Keratinocyte (primary cell): ENCODE data around the gene BHLHE23. TPM values are rescaled to one million over a fixed set of nuclear protein-coding genes. Genes with fewer than 3 reads are reported as not detected.
"Not testable (repeated sequence)": the region's sequence is repeated elsewhere in the genome, so short reads cannot be mapped to it uniquely, and the experiment has no call there.

Experiments used
- DNase-seq: peaks from one replicate; pipeline ENCODE4 v3.0.0-alpha.2; 2011; ENCODE audit warnings: low read depth, missing footprints, low spot score
- FAIRE-seq: peaks from 2 replicates; lab custom pipeline; 2011; peaks lifted over from hg19 to GRCh38; lab: Jason Lieb, UNC
- H2AFZ ChIP-seq: 2 replicates; pipeline ENCODE4 v1.6.0; 2012; ENCODE audit warnings: low read length, control low read depth, inconsistent platforms; ENCODE audit not compliant: control insufficient read depth
- H3K27ac ChIP-seq: 2 replicates; pipeline ENCODE4 v1.5.1; 2011; ENCODE audit warnings: low read length; ENCODE audit not compliant: control insufficient read depth, insufficient read depth
- H3K27me3 ChIP-seq: 3 replicates; pipeline ENCODE4 v1.6.0; 2011; ENCODE audit warnings: low read length; ENCODE audit not compliant: control insufficient read depth, insufficient read depth; ENCODE audit errors: extremely low read depth
- H3K36me3 ChIP-seq, 2 experiments: 2 replicates in 1 of 2; 3 replicates in 1 of 2; pipeline ENCODE4 v1.5.1; 2011; ENCODE audit warnings: low read length in 2 of 2, mild to moderate bottlenecking in 1 of 2; ENCODE audit not compliant: control insufficient read depth in 2 of 2, insufficient read depth in 2 of 2; ENCODE audit errors: extremely low read depth in 1 of 2
- H3K4me1 ChIP-seq: 3 replicates; pipeline ENCODE4 v1.5.1; 2011; ENCODE audit warnings: low read length; ENCODE audit not compliant: control insufficient read depth, insufficient read depth; ENCODE audit errors: extremely low read depth
- H3K4me2 ChIP-seq: 3 replicates; pipeline ENCODE4 v1.6.0; 2011; ENCODE audit warnings: low read depth, low read length; ENCODE audit not compliant: control insufficient read depth, insufficient read depth; ENCODE audit errors: extremely low read depth
- H3K4me3 ChIP-seq, 3 experiments: fragments of 200-600 bp in 1 of 3; sonication (generic) in 1 of 3; 2 replicates in 2 of 3; 3 replicates in 1 of 3; pipeline ENCODE4 v1.5.1; 2011 to 2016; ENCODE audit warnings: low read length in 3 of 3, mild to moderate bottlenecking in 3 of 3, control low read depth in 2 of 3, inconsistent platforms in 1 of 3, low read depth in 1 of 3, mixed read lengths in 1 of 3, mixed run types in 1 of 3, moderate library complexity in 1 of 3; ENCODE audit not compliant: control insufficient read depth in 2 of 3, insufficient read depth in 2 of 3; ENCODE audit errors: extremely low read depth in 1 of 3
- H3K79me2 ChIP-seq: 2 replicates; pipeline ENCODE4 v1.6.0; 2012; ENCODE audit warnings: low read length; ENCODE audit not compliant: control insufficient read depth, insufficient read depth
- H3K9ac ChIP-seq: 3 replicates; pipeline ENCODE4 v1.6.0; 2011; ENCODE audit warnings: low read length; ENCODE audit not compliant: control insufficient read depth, insufficient read depth; ENCODE audit errors: extremely low read depth
- H3K9me1 ChIP-seq: 3 replicates; pipeline ENCODE4 v1.6.0; 2011; ENCODE audit warnings: low read length; ENCODE audit not compliant: control insufficient read depth, insufficient read depth; ENCODE audit errors: extremely low read depth
- H3K9me3 ChIP-seq: 2 replicates; pipeline ENCODE4 v1.5.1; 2012; ENCODE audit warnings: low read depth, low read length; ENCODE audit not compliant: control insufficient read depth
- H4K20me1 ChIP-seq: 3 replicates; pipeline ENCODE4 v1.6.0; 2011; ENCODE audit warnings: low read length; ENCODE audit not compliant: control insufficient read depth, insufficient read depth; ENCODE audit errors: extremely low read depth
- CTCF ChIP-seq, 3 experiments: IDR thresholded peaks in 1 of 3; conservative IDR thresholded peaks in 1 of 3; optimal IDR thresholded peaks in 1 of 3; 2 replicates in 2 of 3; 3 replicates in 1 of 3; pipeline versions ENCODE3 to v1.5.1; 2011; ENCODE audit warnings: low read length in 3 of 3, mild to moderate bottlenecking in 3 of 3, moderate library complexity in 2 of 3, control low read depth in 1 of 3, inconsistent platforms in 1 of 3; ENCODE audit not compliant: insufficient read depth in 2 of 3; ENCODE audit errors: extremely low read depth in 1 of 3
- EZH2 ChIP-seq: IDR thresholded peaks from one replicate; pipeline ENCODE4 v1.6.1; 2012; ENCODE audit warnings: inconsistent platforms, mild to moderate bottlenecking, low read length, moderate library complexity
- dilution Hi-C: fragments of 300-500 bp; cut with MboI; formaldehyde crosslinking; loops from one replicate; pipeline ENCODE4 v1.7.0; 2020; ENCODE audit warnings: low sequenced_read_pairs; ENCODE audit not compliant: extremely low pct_ligation_motif_present
- polyA plus RNA-seq, 5 experiments: library from polyadenylated mRNA; depleted of rRNA in 3 of 5; stranded (reverse) in 3 of 5; stranded (forward) in 1 of 5; unstranded in 1 of 5; fragments of >200 nt; gene quantifications; 1 replicate in 1 of 5; 2 replicates in 3 of 5; 3 replicates in 1 of 5; pipeline versions ENCODE4 v1.2.1 to v1.2.3, GENCODE V29; 2011 to 2012; ENCODE audit warnings: missing spikeins in 2 of 5, low read depth in 1 of 5, low replicate concordance in 1 of 5

Gene BHLHE23
- polyA plus RNA-seq, 1 donor (not counting 4 experiments of a cell fraction or from before 2014, with no cell fraction given), result not detected

- no peak overlapping the region for H3K4me2 ChIP-seq
- peaks cover 40% of the 10 kb centered on the region for H3K27me3 ChIP-seq
- no peaks in the 10 kb centered on the region for H4K20me1 ChIP-seq
- no peaks in the 10 kb centered on the region for H3K36me3 ChIP-seq
- H3K9me1 ChIP-seq, result no peaks in the 10 kb centered on the region
- FAIRE-seq, result no peak
- no peak overlapping the region for H3K27ac ChIP-seq
- no peaks in the 10 kb centered on the region for H3K79me2 ChIP-seq
- no peak overlapping the region for H3K4me3 ChIP-seq
- DNase-seq, result no peak
- dilution Hi-C loops, result no loop called here
- H3K9me3 ChIP-seq, result no peaks in the 10 kb centered on the region
- TF ChIP-seq EZH2 (no peak), CTCF (optimal IDR thresholded peaks at IDR 0.05 in 1 of 3, IDR thresholded peaks at IDR 0.05 in 1 of 3, conservative IDR thresholded peaks at IDR 0.05 in 1 of 3; ENCODE audit: extremely low read depth in 1 of 3, insufficient read depth in 2 of 3, low read length in 3 of 3) (no peak)
- no peak overlapping the region for H2AFZ ChIP-seq
- no peaks in the 10 kb centered on the region for H3K4me1 ChIP-seq
- H3K9ac ChIP-seq, result no peak overlapping the region
These were observed 29.5 kb upstream of the BHLHE23 start for GRCh38 chr20:63036291-63036690.

GRCh38 chr20:63035603-63036185 lies 28.9 kb upstream of the BHLHE23 start:
- dilution Hi-C loops, result no loop called here
- no peaks in the 10 kb centered on the region for H3K9me1 ChIP-seq

GRCh38 chr20:63034710-63035602 lies 28.2 kb upstream of the BHLHE23 start:
- H3K4me1 ChIP-seq, H4K20me1 ChIP-seq, H3K79me2 ChIP-seq, H3K36me3 ChIP-seq, dilution Hi-C loops, H3K9me3 ChIP-seq, DNase-seq, H3K4me2 ChIP-seq, H3K9ac ChIP-seq, H3K9me1 ChIP-seq, H2AFZ ChIP-seq, FAIRE-seq, H3K27ac ChIP-seq, H3K4me3 ChIP-seq: not testable (repeated sequence)
- H3K27me3 ChIP-seq, result peaks cover 49% of the 10 kb centered on the region

More at GRCh38 chr20:63035603-63036185, 28.9 kb upstream of the BHLHE23 start:
- Histone ChIP-seq H3K4me1 (no peaks in the 10 kb centered on the region), H3K27ac (no peak overlapping the region), H2AFZ (no peak overlapping the region), H3K27me3 (peaks cover 45% of the 10 kb centered on the region), H3K4me3 (no peak overlapping the region), H4K20me1 (no peaks in the 10 kb centered on the region), H3K9ac (no peak overlapping the region), H3K9me3 (no peaks in the 10 kb centered on the region), H3K79me2 (no peaks in the 10 kb centered on the region), H3K36me3 (no peaks in the 10 kb centered on the region), H3K4me2 (no peak overlapping the region)
- no peak for DNase-seq
- no peak for FAIRE-seq
- TF ChIP-seq CTCF (optimal IDR thresholded peaks at IDR 0.05 in 1 of 3, IDR thresholded peaks at IDR 0.05 in 1 of 3, conservative IDR thresholded peaks at IDR 0.05 in 1 of 3; ENCODE audit: extremely low read depth in 1 of 3, insufficient read depth in 2 of 3, low read length in 3 of 3) (no peak), EZH2 (no peak)
